ENCODE results near the gene CFAP47. TPM values are rescaled to one million over a fixed set of nuclear protein-coding genes. Genes with fewer than 3 reads are reported as not detected.
"Not testable (repeated sequence)": the region's sequence is repeated elsewhere in the genome, so short reads cannot be mapped to it uniquely, and the experiment has no call there.

Gene CFAP47
- total RNA-seq, 2 experiments from 2014 or later: not detected

DNA sequence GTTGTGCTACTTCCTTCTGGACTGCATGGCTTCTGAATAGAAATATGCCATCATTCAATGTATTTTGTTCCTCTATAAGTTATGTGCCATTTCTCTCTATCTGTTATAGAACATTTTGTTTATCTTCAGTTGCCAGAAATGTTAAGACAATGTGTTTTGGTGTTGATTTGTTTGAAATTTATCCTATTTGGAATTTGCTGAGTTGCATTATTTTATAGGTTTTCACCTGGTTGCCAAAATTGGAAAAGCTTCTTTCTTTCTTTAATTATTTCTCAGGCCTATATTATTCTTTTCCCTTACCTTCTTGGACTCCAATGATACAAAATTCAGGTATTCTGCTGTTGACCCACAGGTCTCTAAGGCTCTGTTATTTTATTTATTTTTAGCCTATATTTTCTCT, 33.4 kb upstream of the CFAP47 start:
- Histone ChIP-seq H3K36me3 (ENCODE audit: insufficient read depth, low read length) (no peaks in the 10 kb centered on the region), H3K4me2 (ENCODE audit: low read length) (no peak overlapping the region), H4K20me1 (ENCODE audit: insufficient read depth, low read length) (no peaks in the 10 kb centered on the region), H2AFZ (ENCODE audit: low read length) (no peak overlapping the region), H3K79me2 (ENCODE audit: insufficient read depth, low read depth, low read length) (no peaks in the 10 kb centered on the region), H3K4me3 (ENCODE audit: low read depth, low read length, poor library complexity, severe bottlenecking) (no peak overlapping the region), H3K9me2 (ENCODE audit: insufficient read depth, low read length) (no peaks in the 10 kb centered on the region), H3K27ac (ENCODE audit: low read depth, low read length, poor library complexity, severe bottlenecking) (no peak overlapping the region), H3K4me1 (ENCODE audit: insufficient read depth, low read length, poor library complexity, severe bottlenecking) (no peaks in the 10 kb centered on the region), H3K9me3 (ENCODE audit: low read length) (no peaks in the 10 kb centered on the region)
- TF ChIP-seq, protein P1, sequence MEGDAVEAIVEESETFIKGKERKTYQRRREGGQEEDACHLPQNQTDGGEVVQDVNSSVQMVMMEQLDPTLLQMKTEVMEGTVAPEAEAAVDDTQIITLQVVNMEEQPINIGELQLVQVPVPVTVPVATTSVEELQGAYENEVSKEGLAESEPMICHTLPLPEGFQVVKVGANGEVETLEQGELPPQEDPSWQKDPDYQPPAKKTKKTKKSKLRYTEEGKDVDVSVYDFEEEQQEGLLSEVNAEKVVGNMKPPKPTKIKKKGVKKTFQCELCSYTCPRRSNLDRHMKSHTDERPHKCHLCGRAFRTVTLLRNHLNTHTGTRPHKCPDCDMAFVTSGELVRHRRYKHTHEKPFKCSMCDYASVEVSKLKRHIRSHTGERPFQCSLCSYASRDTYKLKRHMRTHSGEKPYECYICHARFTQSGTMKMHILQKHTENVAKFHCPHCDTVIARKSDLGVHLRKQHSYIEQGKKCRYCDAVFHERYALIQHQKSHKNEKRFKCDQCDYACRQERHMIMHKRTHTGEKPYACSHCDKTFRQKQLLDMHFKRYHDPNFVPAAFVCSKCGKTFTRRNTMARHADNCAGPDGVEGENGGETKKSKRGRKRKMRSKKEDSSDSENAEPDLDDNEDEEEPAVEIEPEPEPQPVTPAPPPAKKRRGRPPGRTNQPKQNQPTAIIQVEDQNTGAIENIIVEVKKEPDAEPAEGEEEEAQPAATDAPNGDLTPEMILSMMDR (conservative IDR thresholded peaks at IDR 0.05; ENCODE audit: low read length): no peak
- no peak for TF ChIP-seq EZH2phosphoT487 (IDR thresholded peaks at IDR 0.05; ENCODE audit: borderline replicate concordance, low read depth, low read length)
- ChIA-PET POLR2A (no interaction called here), CTCF (ENCODE audit: unreplicated experiment) (no interaction called here)
- no TSS peak for BruUV-seq (replicated peaks)
- intact Hi-C loops (cut with micrococcal nuclease; ENCODE audit: unreplicated experiment): no loop called here
- DNase-seq (ENCODE audit: low spot score): no peak

DNA sequence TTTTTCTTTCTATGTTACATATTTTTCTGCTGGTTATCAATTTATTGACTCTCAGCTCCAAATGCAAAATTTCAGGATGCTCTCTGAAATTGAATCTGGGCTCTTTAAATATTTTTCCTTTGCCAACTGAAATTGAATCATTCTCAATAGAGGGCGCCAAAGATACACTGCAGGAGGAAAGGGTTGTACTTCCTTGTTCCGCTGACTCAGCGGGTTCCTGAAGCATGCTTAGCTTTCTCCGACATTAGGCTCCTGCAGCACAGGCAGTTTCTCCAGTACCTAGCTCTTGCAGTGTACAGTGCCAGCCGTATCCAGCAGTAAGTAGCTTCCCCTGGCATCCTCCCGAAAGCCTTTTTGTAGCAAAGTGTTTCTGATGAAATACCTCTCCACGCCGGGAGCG, 28.8 kb upstream of the CFAP47 start:
- Histone ChIP-seq H3K4me3 (ENCODE audit: low read depth, low read length, poor library complexity, severe bottlenecking) (no peak overlapping the region), H3K79me2 (ENCODE audit: insufficient read depth, low read depth, low read length) (no peaks in the 10 kb centered on the region), H4K20me1 (ENCODE audit: insufficient read depth, low read length) (no peaks in the 10 kb centered on the region), H3K27ac (ENCODE audit: low read depth, low read length, poor library complexity, severe bottlenecking) (no peak overlapping the region), H3K4me2 (ENCODE audit: low read length) (no peak overlapping the region), H3K36me3 (ENCODE audit: insufficient read depth, low read length) (no peaks in the 10 kb centered on the region), H3K9me2 (ENCODE audit: insufficient read depth, low read length) (no peaks in the 10 kb centered on the region), H3K9me3 (ENCODE audit: low read length) (no peaks in the 10 kb centered on the region), H2AFZ (ENCODE audit: low read length) (no peak overlapping the region), H3K4me1 (ENCODE audit: insufficient read depth, low read length, poor library complexity, severe bottlenecking) (no peaks in the 10 kb centered on the region)
- ChIA-PET CTCF (ENCODE audit: unreplicated experiment) (no interaction called here), POLR2A (no interaction called here)
- intact Hi-C loops (cut with micrococcal nuclease; ENCODE audit: unreplicated experiment): no loop called here
- DNase-seq (ENCODE audit: low spot score): peak; percentile 16
- TF ChIP-seq EZH2phosphoT487 (IDR thresholded peaks at IDR 0.05; ENCODE audit: borderline replicate concordance, low read depth, low read length): no peak
- TF ChIP-seq, protein P1 (conservative IDR thresholded peaks at IDR 0.05; ENCODE audit: low read length): peak; percentile 69
- BruUV-seq (replicated peaks): no TSS peak

DNA sequence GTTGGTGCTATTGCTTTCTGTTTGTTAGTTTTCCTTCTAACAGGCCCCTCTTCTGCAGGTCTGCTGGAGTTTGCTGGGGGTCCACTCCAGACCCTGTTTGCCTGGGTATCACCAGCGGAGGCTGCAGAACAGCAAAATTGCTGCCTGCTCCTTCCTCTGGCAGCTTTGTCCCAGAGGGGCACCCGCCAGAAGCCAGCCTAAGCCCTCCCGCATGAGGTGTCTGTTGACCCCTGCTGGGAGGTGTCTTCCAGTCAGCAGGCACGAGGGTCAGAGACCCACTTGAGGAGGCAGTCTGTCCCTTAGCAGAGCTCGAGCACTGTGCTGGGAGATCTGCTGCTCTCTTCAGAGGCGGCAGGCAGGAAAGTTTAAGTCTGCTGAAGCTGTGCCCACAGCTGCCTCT, 67.3 kb downstream of the CFAP47 start:
- H3K9me2 ChIP-seq (ENCODE audit: insufficient read depth, low read length); POLR2A ChIA-PET; H3K79me2 ChIP-seq (ENCODE audit: insufficient read depth, low read depth, low read length); H3K4me3 ChIP-seq (ENCODE audit: low read depth, low read length, poor library complexity, severe bottlenecking); BruUV-seq (replicated peaks); H2AFZ ChIP-seq (ENCODE audit: low read length); H4K20me1 ChIP-seq (ENCODE audit: insufficient read depth, low read length); H3K4me1 ChIP-seq (ENCODE audit: insufficient read depth, low read length, poor library complexity, severe bottlenecking); intact Hi-C loops (cut with micrococcal nuclease; ENCODE audit: unreplicated experiment); H3K4me2 ChIP-seq (ENCODE audit: low read length); H3K36me3 ChIP-seq (ENCODE audit: insufficient read depth, low read length); CTCF ChIA-PET (ENCODE audit: unreplicated experiment); DNase-seq (ENCODE audit: low spot score); H3K27ac ChIP-seq (ENCODE audit: low read depth, low read length, poor library complexity, severe bottlenecking); H3K9me3 ChIP-seq (ENCODE audit: low read length): not testable (repeated sequence)

All from OCI-LY7 (cell line).